ENCODE data around the gene CYLD.

DNA sequence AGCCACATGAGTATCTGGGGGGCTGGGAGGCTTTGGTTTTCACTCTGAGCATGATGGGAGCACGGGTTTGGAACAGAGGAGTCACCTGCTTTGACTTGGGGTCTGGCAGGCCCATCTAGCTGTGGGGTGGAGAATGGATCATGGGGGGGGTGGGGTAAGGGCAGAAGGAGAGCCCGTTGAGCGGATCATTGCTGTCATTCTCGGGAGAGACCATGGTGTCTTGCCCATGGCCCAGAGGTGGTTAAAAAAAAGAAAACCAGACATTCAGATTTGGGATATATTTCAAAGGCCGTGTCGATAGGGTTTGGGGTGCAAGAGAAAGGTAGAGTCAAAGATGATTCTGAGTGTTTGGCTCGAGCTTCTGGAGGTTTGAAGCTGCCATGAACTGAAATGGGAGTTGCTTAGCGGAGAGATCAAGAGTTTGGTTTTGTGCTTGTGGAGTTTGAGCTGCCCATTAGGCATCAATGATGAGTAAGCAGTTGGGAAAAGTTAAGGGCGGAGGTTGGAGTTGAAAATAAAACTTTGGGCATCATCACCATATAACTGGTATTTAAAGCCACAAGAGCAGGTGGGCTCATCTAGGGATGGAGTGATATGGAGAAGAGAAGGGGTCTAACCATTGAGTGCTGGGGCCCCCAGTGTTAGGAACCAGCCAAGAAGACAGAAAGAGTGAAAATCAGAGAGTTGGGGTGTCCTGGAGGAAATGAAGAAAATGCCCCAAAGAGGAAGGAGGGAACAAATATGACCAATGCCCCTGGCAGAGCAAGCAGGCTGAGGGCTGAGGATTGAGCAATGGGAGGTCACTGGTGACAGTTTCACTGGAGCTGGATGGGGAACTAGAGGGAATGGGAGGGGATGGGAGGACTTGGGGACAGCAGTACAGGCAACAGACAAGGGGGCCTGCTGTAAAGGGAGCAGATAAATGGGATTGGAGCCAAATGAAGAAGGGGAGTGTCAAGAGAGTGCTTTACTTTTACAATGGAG is 46.6 kb upstream of the CYLD start:
- TF ChIP-seq YY1 (IDR thresholded peaks at IDR 0.05; ENCODE audit: insufficient read depth, insufficient read length) (no peak), ZNF274 (IDR thresholded peaks at IDR 0.05; ENCODE audit: low read depth, low read length) (no peak)
